ENCODE measurements around the gene SLC29A3.

The SLC29A3 gene

GRCh38 chr10:71299071-71299785, 19.8 kb upstream of the SLC29A3 start:
- TF ChIP-seq FOXP2 (optimal IDR thresholded peaks at IDR 0.05; ENCODE audit: borderline replicate concordance, extremely low read depth, extremely low read length, insufficient read depth) (no peak), REST (IDR thresholded peaks at IDR 0.05; ENCODE audit: insufficient read depth in 1 of 2, low read depth in 2 of 2, low read length in 2 of 2) (no peak), SIN3A (IDR thresholded peaks at IDR 0.05; ENCODE audit: borderline replicate concordance, insufficient read depth, low read length) (no peak), POLR2AphosphoS5 (IDR thresholded peaks at IDR 0.05; ENCODE audit: low read depth, low read length) (no peak), TAF1 (IDR thresholded peaks at IDR 0.05; ENCODE audit: borderline replicate concordance, insufficient read depth, low read length) (no peak)

GRCh38 chr10:71300555-71301370, 18.3 kb upstream of the SLC29A3 start:
- TF ChIP-seq REST (IDR thresholded peaks at IDR 0.05; ENCODE audit: insufficient read depth in 1 of 2, low read depth in 2 of 2, low read length in 2 of 2) (no peak), SIN3A (IDR thresholded peaks at IDR 0.05; ENCODE audit: borderline replicate concordance, insufficient read depth, low read length) (no peak)

- TF ChIP-seq SIN3A (IDR thresholded peaks at IDR 0.05; ENCODE audit: borderline replicate concordance, insufficient read depth, low read length) (no peak), FOXP2 (optimal IDR thresholded peaks at IDR 0.05; ENCODE audit: borderline replicate concordance, extremely low read depth, extremely low read length, insufficient read depth) (no peak), REST (IDR thresholded peaks at IDR 0.05; ENCODE audit: insufficient read depth in 1 of 2, low read depth in 2 of 2, low read length in 2 of 2) (no peak), TAF1 (IDR thresholded peaks at IDR 0.05; ENCODE audit: borderline replicate concordance, insufficient read depth, low read length) (no peak)
Observed at GRCh38 chr10:71301371-71301916, 17.6 kb upstream of the SLC29A3 start.

GRCh38 chr10:71302451-71302850, 16.6 kb upstream of the SLC29A3 start:
- TF ChIP-seq FOXP2 (optimal IDR thresholded peaks at IDR 0.05; ENCODE audit: borderline replicate concordance, extremely low read depth, extremely low read length, insufficient read depth) (no peak), SIN3A (IDR thresholded peaks at IDR 0.05; ENCODE audit: borderline replicate concordance, insufficient read depth, low read length) (no peak), TAF1 (IDR thresholded peaks at IDR 0.05; ENCODE audit: borderline replicate concordance, insufficient read depth, low read length) (no peak), REST (IDR thresholded peaks at IDR 0.05; ENCODE audit: insufficient read depth in 1 of 2, low read depth in 2 of 2, low read length in 2 of 2) (no peak), POLR2AphosphoS5 (IDR thresholded peaks at IDR 0.05; ENCODE audit: low read depth, low read length) (no peak)

All from PFSK-1 (cell line).